Endothelial cell (in vitro differentiated cells): ENCODE results near the gene ACADL. TPM values are rescaled to one million over a fixed set of nuclear protein-coding genes. Genes with fewer than 3 reads are reported as not detected.
"Not testable (repeated sequence)": the region's sequence is repeated elsewhere in the genome, so short reads cannot be mapped to it uniquely, and the experiment has no call there.

Experiments
- DNase-seq: peaks from one replicate; pipeline ENCODE4 v3.0.0; 2021; ENCODE audit warnings: low spot score
- H3K27ac Mint-ChIP-seq: one replicate; pipeline ENCODE4 v1.8.0; 2021; ENCODE audit warnings: mixed read lengths, inconsistent platforms; ENCODE audit not compliant: unreplicated experiment
- H3K27me3 Mint-ChIP-seq: one replicate; pipeline ENCODE4 v1.8.0; 2021; ENCODE audit warnings: mild to moderate bottlenecking, moderate library complexity, mixed read lengths, inconsistent platforms; ENCODE audit not compliant: unreplicated experiment
- H3K36me3 Mint-ChIP-seq: one replicate; pipeline ENCODE4 v1.8.0; 2021; ENCODE audit warnings: mild to moderate bottlenecking, low read depth, mixed read lengths, inconsistent platforms; ENCODE audit not compliant: unreplicated experiment
- H3K4me1 Mint-ChIP-seq: one replicate; pipeline ENCODE4 v1.8.0; 2021; ENCODE audit warnings: mild to moderate bottlenecking, mixed read lengths, inconsistent platforms; ENCODE audit not compliant: unreplicated experiment
- H3K4me3 Mint-ChIP-seq: one replicate; pipeline ENCODE4 v1.8.0; 2021; ENCODE audit warnings: mild to moderate bottlenecking, mixed read lengths, inconsistent platforms; ENCODE audit not compliant: unreplicated experiment
- H3K9me3 Mint-ChIP-seq: one replicate; pipeline ENCODE4 v1.8.0; 2021; ENCODE audit warnings: mixed read lengths, inconsistent platforms; ENCODE audit not compliant: unreplicated experiment
- CTCF ChIP-seq: fragments of 200-600 bp; sonication (generic); IDR thresholded peaks from one replicate; pipeline ENCODE4 v1.5.0; 2021; ENCODE audit warnings: antibody characterized with exemption; ENCODE audit not compliant: unreplicated experiment
- total RNA-seq: library from RNA; stranded (reverse); fragmentation: NEBNext Ultra II Directional; extraction: Animal tissue kit (Norgen Biotek cat#: 25700); gene quantifications from one replicate; pipeline ENCODE4 v1.2.1, GENCODE V29; 2021; ENCODE audit not compliant: unreplicated experiment

The ACADL gene
- total RNA-seq, 1 donor from 2014 or later = not detected

- Mint-ChIP-seq H3K9me3 (no peaks in the 10 kb centered on the region), H3K4me3 (no peak overlapping the region), H3K4me1 (no peaks in the 10 kb centered on the region), H3K27ac (no peak overlapping the region), H3K36me3 (no peaks in the 10 kb centered on the region), H3K27me3 (peaks cover 3% of the 10 kb centered on the region)
- no peak for DNase-seq
- no peak for TF ChIP-seq CTCF
These were observed 45.8 kb downstream of the ACADL start for GRCh38 chr2:210179351-210179990.

GRCh38 chr2:210177769-210178168, 47.5 kb downstream of the ACADL start:
- Mint-ChIP-seq H3K27me3 (peaks cover under 1% of the 10 kb centered on the region), H3K27ac (no peak overlapping the region), H3K36me3 (no peaks in the 10 kb centered on the region), H3K9me3 (no peaks in the 10 kb centered on the region), H3K4me1 (no peaks in the 10 kb centered on the region), H3K4me3 (no peak overlapping the region)
- DNase-seq = no peak
- no peak for TF ChIP-seq CTCF

GRCh38 chr2:210177115-210177514, 48.1 kb downstream of the ACADL start:
- not testable (repeated sequence) for H3K27me3 Mint-ChIP-seq, H3K36me3 Mint-ChIP-seq, H3K9me3 Mint-ChIP-seq, H3K4me1 Mint-ChIP-seq, H3K4me3 Mint-ChIP-seq, H3K27ac Mint-ChIP-seq, DNase-seq

GRCh38 chr2:210174086-210174485, 51.2 kb downstream of the ACADL start:
- H3K36me3 Mint-ChIP-seq = peaks cover 3% of the 10 kb centered on the region
- H3K4me1 Mint-ChIP-seq = peaks cover 10% of the 10 kb centered on the region
- peaks cover 17% of the 10 kb centered on the region for H3K27me3 Mint-ChIP-seq
- no peaks in the 10 kb centered on the region for H3K9me3 Mint-ChIP-seq
- H3K4me3 Mint-ChIP-seq = no peak overlapping the region
- DNase-seq = no peak
- no peak for TF ChIP-seq CTCF
- no peak overlapping the region for H3K27ac Mint-ChIP-seq

- Mint-ChIP-seq H3K9me3 (no peaks in the 10 kb centered on the region), H3K4me3 (peak overlapping the region; percentile 90), H3K36me3 (peaks cover 3% of the 10 kb centered on the region), H3K4me1 (peaks cover 13% of the 10 kb centered on the region), H3K27ac (peak overlapping the region; percentile 92), H3K27me3 (peaks cover 17% of the 10 kb centered on the region)
- no peak for DNase-seq
- no peak for TF ChIP-seq CTCF
These were observed 53.0 kb downstream of the ACADL start for GRCh38 chr2:210172219-210172575.
